ENCODE results near the gene ZNF12.

DNA sequence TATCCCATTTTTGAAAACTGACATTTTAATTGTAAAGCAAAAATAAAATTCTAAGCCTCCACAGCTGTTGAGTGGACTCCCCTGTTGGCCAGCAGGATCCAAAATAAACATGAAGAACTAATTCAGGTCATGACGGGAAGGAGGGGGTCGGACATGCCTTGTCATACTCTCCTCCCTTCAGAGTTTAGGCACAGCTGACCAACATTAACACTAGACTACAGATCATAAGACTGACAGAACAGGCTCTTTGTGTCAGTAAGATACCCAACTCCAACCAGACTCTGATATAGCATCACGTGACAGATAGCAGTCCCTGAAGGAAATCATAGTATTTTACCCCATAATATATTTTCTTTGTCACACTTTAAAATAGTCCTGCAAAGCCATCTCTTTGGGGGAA, 20.9 kb upstream of the ZNF12 start:
- no peak for TF ChIP-seq TAF1 (IDR thresholded peaks at IDR 0.05; ENCODE audit: low read depth, low read length)
- TF ChIP-seq, protein P1, sequence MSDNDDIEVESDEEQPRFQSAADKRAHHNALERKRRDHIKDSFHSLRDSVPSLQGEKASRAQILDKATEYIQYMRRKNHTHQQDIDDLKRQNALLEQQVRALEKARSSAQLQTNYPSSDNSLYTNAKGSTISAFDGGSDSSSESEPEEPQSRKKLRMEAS (IDR thresholded peaks at IDR 0.05) = no peak
- TF ChIP-seq CEBPB (IDR thresholded peaks at IDR 0.05; ENCODE audit: low read depth, low read length) = no peak
- no peak for TF ChIP-seq POLR2A (IDR thresholded peaks at IDR 0.05; ENCODE audit: control extremely low read depth in 1 of 2, low read depth in 2 of 2, low read length in 2 of 2)
- no peak for TF ChIP-seq ASH2L (IDR thresholded peaks at IDR 0.05; ENCODE audit: low read length)
- TF ChIP-seq, protein P2, sequence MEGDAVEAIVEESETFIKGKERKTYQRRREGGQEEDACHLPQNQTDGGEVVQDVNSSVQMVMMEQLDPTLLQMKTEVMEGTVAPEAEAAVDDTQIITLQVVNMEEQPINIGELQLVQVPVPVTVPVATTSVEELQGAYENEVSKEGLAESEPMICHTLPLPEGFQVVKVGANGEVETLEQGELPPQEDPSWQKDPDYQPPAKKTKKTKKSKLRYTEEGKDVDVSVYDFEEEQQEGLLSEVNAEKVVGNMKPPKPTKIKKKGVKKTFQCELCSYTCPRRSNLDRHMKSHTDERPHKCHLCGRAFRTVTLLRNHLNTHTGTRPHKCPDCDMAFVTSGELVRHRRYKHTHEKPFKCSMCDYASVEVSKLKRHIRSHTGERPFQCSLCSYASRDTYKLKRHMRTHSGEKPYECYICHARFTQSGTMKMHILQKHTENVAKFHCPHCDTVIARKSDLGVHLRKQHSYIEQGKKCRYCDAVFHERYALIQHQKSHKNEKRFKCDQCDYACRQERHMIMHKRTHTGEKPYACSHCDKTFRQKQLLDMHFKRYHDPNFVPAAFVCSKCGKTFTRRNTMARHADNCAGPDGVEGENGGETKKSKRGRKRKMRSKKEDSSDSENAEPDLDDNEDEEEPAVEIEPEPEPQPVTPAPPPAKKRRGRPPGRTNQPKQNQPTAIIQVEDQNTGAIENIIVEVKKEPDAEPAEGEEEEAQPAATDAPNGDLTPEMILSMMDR (IDR thresholded peaks at IDR 0.05; ENCODE audit: control extremely low read depth in 1 of 3, insufficient read depth in 1 of 3, low read depth in 1 of 3, low read length in 3 of 3) = no peak
- no peak for TF ChIP-seq JUN (IDR thresholded peaks at IDR 0.05; ENCODE audit: low read depth, low read length)
- TF ChIP-seq HDAC2 (IDR thresholded peaks at IDR 0.05; ENCODE audit: borderline replicate concordance in 1 of 2, low read depth in 2 of 2, low read length in 2 of 2) = no peak

All from H1 (cell line).